GM19043 (cell line): ENCODE data around the gene PCK2.
A peak's percentile ranks its signal among the peaks of the same experiment; 100 is the strongest.
"Not testable (repeated sequence)": the region's sequence is repeated elsewhere in the genome, so short reads cannot be mapped to it uniquely, and the experiment has no call there.

ENCODE experiments used
- ATAC-seq: cut with Tn5 transposase; IDR thresholded peaks from one replicate; pipeline ENCODE4 v1.9.1; 2021; ENCODE audit warnings: low read depth; ENCODE audit not compliant: unreplicated experiment

Gene PCK2

DNA sequence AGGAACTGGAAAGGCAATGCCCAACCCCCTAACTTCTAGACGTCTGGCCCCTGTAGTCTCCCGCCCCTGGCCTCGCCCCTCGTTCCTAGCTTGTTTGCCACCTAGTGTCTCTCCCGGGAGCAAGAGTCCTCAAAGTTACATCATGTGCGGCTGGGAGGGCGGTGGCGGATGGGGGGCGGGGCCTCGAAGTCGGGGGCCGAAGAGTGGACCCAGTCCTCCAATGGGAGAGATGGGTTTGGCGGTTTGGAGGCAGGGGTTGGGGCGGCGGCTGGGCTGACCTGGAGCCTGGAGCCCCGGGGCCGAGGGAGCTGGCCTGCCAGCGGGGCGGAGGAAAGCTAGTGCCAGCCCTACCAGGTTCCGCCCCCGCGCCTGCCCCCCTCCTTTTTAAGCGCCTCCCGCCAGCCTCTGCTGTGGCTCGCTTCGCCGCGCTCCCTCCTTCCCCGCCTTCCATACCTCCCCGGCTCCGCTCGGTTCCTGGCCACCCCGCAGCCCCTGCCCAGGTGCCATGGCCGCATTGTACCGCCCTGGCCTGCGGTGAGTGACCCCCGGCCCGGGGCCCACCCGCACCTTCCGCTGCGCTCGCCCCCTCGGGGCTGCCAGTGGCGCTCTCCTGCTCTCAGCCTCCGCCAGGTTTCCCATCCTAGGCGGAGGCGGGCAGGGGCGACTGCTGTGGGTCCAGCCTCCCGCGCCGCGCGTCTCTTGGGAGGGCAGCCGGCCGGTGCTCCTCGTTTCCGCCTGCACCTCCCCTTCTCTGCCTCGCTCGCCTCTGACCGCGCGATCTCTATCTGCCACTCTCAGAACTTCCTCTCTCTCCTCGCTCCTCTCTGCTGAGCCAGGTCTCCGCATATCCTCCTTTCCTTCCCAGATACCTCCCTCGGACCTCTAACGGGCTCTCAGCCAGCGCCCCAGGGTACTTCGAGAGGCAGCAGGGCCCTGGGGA, at the start of gene PCK2:
TSS of gene PCK2 (plus strand) at position 411 of the 940 bp plus-strand sequence. CDS start at position 506, 95 bp downstream.
- peak; percentile 39 for ATAC-seq

GRCh38 chr14:24049002-24049401, 45.1 kb upstream of the PCK2 start:
- ATAC-seq = not testable (repeated sequence)

- ATAC-seq = not testable (repeated sequence)
These were observed 43.4 kb upstream of the PCK2 start for GRCh38 chr14:24050753-24051152.

DNA sequence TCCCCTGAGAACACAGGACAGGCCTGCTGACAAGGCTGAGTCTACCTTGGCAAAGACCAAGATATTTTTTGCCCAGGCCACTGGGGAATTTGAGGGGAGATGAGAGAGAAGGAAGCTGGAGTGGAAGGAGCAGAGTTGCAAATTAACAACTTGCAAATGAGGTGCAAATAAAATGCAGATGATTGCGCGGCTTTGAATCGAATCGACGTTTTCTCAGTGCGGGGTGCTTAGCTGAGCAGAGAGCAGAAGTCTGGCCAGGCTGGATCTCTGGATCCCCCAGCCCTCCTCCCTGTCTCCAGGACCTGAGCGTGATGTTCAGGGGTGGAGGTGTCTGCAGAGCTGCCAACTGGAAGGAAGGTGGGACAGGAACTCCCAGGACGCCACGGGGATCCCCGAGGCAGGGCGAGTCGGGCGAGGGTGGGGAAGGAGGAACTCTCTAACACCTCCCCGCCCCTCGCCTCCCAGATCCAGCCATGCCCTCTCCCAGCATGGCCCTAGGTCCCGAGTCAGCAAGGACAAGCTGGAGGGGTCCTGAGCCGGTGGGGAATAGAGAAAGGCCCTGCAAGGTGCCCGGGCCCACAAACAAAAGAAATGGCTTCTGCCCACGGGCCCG, 42.8 kb upstream of the PCK2 start:
- no peak for ATAC-seq

- ATAC-seq = peak; percentile 61
These were observed 42.1 kb upstream of the PCK2 start, which contains the start of gene CARMIL3 for GRCh38 chr14:24051789-24052655. Gene CARMIL3 (plus strand): TSS chr14:24052009. CDS start chr14:24052154, 145 bp downstream.

- ATAC-seq = no peak
These were observed 41.2 kb upstream of the PCK2 start for GRCh38 chr14:24052656-24053547.

DNA sequence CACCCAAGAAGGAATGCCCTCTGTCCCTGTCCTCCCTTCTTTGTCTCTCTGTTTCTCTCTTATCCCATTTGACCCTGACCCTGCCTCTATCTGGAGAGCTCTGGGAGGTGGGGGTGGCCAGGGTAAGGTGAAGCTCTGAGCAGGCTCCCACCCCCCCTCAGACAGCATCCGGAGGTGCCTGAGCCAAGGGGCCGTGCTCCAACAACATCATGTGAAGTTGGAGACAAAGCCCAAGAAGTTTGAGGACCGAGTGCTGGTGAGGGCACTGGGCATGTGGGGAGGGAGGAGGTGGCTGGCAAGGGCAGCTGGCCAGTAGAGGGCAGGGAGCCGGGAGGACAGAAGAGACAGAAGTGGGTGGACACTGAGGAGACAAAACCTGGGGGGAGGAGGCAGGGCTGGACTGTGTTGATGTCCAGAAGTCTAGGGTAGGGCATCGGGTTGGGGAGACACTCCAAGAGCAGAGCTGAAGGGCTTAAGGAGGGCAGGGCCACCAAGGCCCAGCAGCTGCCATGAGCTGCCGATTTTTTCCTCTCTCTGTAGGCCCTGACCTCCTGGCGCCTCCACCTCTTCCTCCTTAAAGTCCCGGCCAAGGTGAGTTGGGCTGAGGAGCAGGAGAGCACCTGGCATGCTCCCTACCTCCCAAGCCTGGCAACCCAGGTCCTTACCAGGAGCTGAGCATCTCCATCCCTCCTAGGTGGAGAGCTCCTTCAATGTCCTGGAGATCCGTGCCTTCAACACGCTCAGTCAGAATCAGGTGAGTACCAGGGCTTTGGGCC, 40.4 kb upstream of the PCK2 start:
- no peak for ATAC-seq

DNA sequence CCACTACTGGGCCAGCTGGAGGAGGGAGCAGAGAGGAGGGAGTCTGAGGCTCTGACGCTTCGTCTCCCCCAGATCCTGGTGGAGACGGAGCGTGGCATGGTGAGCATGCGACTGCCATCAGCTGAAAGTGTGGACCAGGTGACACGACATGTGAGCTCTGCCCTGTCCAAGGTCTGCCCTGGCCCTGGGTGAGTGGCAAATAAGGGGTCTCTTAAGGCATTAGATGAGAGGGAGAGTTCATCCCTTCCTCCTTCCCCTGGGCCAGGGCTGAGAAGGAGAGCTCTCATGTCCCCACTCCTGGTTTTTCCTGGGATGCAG, 39.8 kb upstream of the PCK2 start:
- no peak for ATAC-seq

GRCh38 chr14:24054646-24055045, 39.5 kb upstream of the PCK2 start:
- no peak for ATAC-seq

DNA sequence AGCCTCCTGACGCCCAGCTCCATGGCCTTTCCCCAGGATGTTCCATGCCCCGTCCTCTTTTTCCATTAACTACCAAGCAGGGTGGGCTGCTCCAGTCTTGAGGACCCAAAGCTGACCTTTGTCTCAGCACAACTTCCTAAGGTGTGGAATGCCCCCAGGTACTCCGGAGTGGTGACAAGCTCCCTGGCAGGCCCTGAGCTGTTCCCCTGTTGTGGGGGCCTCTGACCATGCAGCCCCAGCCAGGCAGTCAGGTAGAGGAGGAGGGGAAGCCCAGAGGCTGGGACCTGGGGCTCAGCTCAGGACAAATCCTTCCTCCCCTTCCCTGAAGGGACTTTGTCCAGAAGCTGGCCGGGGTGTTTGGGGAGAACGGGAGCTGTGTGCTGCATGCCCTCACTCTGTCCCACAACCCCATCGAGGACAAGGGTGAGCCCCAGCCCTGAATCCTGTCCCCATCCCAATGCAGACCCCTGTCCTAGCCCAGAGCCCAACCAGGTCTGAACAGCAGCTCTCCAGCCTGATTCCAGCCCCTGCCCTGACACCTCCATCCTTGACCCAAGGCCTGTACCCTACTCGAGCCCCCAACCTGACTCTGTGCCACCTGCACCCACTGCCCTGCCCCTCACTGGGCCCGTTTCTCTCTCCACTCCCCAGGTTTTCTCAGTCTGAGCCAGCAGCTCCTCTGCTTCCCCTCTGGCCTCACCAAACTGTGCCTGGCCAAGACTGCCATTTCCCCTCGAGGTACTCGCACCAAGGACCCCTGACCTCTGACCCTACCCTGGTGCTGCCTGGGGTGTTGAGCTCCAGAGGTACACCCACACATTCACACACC, 37.9 kb upstream of the PCK2 start:
- no peak for ATAC-seq

- no peak for ATAC-seq
These were observed 37.3 kb upstream of the PCK2 start for GRCh38 chr14:24056800-24057184.

GRCh38 chr14:24057271-24057670, 36.8 kb upstream of the PCK2 start:
- no peak for ATAC-seq

- ATAC-seq = no peak
These were observed 36.2 kb upstream of the PCK2 start for GRCh38 chr14:24057867-24058259.

DNA sequence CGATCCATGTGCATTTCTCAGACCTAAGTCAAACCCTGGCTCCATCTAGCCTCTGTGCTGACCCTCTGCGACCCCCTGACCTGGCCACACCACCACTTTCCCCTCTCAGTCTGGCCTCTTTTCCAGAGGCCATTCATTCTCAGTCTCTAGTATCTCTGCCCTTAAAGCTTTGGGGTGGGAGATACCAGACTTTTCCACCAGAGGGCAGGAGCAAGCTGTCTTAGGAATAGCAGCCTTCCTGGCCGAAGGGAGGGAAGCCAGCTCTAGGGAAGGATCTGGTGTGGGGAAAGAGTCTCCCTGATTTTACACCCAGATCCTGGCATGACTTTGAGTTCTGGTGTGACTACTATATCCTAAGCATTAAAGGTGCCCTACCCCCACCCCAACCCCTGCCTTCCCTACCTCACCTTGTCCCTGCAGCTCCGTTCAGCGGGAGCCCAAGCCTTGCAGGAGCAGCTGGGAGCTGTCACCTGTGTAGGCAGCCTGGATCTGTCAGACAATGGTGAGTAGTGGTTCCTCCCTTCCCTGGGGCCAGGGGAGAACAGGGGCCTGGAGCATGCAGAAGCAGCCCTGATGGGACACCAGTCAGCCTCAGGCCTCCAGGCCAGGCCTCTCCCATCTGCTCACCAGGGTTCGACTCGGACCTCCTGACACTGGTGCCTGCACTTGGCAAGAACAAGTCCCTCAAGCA, 35.7 kb upstream of the PCK2 start:
- no peak for ATAC-seq

DNA sequence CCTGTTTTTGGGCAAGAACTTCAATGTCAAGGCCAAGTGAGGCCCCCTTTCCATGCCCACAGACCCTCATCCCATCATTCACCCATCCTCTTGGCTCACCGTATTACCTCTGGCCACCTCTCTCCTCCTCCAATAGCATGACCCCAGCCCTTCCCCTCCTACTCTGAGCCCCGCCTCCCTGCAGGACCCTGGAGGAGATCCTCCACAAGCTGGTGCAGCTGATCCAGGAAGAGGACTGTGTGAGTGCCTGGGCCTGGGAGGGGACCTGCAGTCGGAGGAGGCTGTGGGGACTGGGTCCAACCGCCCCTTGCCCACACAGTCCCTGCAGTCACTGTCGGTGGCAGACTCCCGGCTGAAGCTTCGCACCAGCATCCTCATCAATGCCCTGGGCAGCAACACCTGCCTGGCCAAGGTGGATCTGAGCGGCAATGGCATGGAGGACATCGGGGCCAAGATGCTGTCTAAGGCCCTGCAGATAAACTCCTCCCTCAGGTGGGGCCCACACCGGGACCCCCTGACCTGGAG, 35.1 kb upstream of the PCK2 start:
- no peak for ATAC-seq

DNA sequence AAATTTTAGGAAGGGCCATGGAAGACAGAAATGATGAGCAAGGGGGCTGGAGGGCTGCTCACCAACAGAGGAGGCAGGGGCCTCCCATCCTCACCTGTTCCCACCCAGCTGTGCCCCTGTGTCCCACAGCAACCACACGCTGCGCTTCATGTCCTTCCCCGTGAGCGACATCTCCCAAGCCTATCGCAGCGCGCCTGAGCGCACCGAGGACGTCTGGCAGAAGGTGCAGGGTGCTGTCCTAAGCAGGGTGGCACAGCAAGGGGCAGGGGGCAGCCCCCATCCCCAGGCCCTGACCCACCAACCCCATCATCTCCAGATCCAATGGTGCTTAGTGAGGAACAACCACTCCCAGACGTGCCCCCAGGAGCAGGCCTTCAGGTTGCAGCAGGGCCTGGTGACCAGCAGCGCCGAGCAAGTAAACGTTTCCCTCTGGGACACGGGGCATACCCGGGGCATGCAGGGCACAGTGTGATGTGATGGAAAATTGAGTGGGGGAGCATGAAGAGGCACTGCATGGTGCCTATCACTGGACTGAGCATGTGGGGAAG, 34.2 kb upstream of the PCK2 start:
- no peak for ATAC-seq

GRCh38 chr14:24060443-24060842, 33.7 kb upstream of the PCK2 start:
- no peak for ATAC-seq
